NCI-H2196 treated with DMSO at 0.1 percent for 48 hours (cell line): ENCODE results near the gene CLCA2.

Experiments used
- DNase-seq: peaks from one replicate; lab custom pipeline; 2025; ENCODE audit not compliant: unreplicated experiment; lab: John Stamatoyannopoulos, UW

The CLCA2 gene

DNA sequence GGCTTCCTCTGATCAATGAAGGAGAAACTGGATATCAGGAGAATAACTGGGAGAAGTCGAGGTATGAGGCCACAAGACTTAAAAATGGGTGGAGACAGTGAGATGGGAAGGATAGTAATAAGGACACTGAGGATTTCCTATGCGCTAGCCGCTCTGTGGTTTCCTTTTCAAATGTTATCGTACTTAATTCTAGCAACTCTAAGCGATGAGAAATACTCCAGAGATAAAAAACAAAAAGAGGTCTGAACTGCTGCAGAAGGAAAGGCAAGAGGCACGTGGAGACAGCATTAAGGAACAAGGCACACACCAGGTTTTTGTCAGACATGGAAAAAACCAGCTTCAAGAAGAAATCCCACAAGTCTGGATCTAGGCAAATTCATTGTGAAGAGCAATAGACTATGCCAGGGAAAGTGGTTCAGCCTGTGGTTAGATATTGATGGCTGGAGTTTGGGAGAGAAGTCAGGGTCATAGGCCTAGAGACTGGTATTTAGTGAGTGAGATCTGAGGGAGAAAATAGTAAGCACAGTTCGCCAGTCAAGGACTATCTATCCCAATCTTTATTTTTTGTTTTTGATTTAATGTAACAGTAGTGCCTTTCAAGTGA, 5.3 kb downstream of the CLCA2 start:
- no peak for DNase-seq

DNA sequence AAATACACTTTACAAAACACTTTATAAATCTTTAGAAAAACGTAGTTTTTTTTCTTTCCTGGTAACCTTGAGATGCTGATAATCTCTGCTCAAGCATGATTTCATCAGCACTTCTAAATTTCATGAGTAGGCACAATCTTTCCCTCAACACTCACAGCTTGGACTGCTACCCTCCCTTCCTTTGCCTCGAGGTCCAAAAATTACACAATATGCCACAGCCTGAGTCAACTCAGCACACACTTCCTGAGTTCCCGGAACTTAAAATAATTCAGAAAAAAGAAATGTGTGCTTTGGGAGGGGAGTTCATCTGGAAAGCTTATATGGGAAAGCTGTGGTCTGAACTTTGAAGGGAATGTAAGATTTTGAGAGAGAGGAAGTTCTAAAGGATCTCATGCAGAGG, 5.9 kb downstream of the CLCA2 start:
- no peak for DNase-seq

DNA sequence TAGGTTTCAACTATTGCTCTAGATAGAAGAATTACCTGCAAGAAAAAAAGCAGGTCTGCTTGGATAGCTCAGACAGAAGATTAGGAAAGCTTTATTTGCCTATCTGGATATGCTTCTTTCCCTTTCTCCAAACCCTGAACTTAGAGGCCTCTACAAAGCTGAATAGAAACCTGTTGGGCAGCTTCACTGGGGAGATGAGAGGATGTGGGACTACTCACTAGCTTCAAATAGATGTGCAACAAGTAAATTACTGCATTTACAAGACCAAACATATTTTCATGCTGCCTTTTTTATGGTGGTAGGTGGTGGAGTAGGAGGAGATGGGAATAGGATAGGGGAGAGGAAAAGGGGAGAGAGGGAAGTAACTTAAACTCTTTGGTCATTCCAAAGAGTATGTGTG, 6.4 kb downstream of the CLCA2 start:
- no peak for DNase-seq

DNA sequence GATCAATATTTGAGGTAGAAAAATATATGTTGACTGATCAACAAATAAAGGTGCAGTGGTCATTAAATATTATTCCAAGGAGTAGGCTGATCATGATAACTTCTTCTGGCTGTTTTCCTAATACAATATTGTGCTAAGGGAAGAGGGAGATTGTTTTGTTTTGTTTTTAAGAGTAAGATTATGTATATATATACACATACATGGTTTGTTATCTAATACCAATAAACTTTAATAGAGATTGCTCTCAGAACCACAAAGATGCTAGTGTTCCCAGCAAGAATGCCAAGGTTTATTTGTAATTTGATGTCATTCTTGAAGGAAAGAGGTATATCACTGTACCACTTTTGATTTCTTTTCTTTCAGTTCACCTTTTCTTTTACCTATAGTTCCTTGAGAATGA, 10.1 kb downstream of the CLCA2 start:
- DNase-seq, result no peak

DNA sequence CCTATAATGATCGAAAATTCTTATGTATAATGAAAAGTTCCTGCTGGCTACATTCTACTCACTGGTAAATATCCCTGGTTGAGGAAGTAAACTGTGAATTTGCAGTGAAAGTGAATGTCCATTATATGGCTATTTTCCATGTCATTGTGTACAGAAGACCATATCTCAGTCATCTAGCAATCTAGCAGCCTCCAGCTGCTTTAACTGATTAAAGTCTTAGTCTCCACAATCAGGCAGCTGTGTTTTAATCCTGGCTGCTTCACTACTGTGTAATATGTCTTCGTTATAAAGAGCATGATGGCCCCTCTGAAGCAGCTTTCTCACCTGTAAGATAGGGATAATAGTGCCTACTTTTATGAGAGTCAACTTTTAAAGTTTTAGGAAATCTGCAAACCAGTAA, 11.4 kb downstream of the CLCA2 start:
- no peak for DNase-seq

DNA sequence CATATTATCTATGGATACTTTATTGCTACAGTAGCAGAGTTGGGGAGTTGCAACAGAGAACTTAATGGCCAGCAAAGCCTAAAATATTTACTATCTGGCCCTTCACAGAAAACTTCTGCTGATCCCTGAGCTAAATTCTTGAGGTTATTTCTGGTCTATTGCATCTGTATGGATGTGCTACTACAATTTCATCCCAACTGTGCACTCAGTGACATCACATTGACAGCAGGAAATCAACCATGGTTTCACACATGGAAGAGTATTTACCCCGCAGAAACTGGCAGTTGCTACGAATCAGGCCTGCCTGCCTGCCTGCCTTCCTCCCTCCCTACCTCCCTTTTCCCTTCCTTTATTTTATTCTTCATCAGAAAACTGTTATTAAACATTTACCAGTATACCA, 12.1 kb downstream of the CLCA2 start:
- DNase-seq, result no peak

DNA sequence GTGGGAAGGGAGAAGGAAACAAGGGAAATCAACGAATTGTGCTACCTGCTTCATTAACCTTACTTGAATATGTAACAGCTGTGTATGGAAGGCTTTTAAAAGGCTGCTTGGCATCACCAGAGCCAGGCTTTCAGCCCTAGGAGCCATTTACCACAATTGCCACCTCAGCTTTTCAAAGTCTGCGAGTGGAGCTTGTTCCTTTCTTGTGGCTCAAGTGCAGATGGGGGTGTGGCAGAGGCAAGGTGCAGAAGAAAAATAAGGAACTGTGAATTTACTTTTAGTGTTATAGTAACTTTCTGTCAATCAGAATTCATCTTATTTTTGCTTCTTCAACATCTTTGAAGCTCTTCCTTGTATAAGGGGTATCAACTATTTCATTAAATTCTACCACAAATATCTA, 17.6 kb downstream of the CLCA2 start:
- DNase-seq, result no peak

DNA sequence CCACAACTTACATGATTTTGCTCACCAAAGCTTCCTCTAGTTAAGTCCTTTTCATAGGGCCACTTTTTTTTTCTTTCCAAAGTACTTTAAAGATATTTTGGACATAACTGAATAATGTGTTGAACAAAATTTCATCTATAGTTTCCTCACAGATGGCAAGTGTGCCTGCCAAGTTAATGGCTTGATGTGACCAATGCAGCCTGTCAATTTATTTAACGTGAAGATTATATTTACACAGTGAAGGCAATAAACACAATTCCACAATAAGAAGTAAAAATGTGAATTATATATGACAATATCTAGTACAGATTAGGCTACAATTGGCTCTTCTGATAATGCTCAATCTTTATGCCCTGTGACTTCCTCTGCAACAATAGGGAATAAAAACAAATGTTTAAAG, 18.0 kb downstream of the CLCA2 start:
- DNase-seq, result no peak

DNA sequence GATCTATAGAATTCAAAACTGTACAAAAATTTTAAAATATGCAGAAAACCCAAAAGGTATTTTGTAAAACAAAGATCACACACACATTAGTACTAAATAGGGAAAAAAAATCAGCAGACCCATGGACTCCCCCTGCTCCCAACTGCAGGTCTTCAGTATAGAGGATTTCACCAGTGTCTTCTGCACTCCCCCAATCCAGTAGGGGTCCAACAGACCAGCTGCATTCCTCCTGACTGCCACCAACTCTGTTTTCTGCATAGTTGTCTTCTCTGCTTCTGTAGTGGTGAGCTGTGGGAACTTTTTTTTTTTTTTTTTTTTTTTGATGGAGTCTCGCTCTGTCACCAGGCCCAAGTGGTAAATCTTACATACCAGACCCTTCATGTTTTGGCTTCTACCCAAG, 21.9 kb downstream of the CLCA2 start:
- no peak for DNase-seq

DNA sequence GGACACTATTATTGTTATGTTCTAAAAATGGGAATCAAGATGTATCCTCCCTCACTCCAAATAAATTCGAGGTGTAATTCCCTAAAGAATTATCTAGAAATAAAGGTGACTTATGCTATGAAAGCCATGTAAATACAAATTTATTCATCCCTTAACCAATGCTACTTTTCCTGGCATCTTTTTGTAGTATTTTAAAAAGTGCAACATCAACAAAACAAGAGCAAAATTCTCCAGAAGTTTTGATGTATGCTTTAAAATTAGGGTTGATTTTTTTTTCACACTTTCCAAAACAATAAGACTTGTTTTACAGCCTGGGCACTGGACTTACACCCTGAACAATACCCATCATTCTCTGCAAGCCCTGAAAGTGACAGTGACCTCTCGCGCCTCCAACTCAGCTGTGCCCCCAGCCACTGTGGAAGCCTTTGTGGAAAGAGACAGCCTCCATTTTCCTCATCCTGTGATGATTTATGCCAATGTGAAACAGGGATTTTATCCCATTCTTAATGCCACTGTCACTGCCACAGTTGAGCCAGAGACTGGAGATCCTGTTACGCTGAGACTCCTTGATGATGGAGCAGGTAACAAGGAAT, 23.3 kb downstream of the CLCA2 start:
- no peak for DNase-seq

DNA sequence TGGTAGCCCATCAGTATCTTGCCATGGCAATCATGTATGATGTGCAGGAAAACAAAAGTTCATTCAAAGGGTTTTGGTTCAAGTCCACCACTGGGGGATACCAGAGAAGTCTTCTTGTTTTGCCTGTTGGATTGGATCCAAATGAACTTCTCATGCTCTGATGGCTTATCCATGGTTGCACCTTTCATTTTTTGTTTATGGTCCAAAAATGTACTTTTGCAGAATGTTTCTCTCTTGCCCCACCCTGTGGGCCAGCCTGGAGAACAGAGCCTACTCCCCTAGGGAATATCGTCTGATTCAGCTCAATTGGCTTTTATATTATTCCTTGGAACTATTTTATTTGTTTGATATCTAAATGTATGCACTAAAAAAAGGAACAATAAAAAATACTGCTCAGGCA, 24.7 kb downstream of the CLCA2 start:
- no peak for DNase-seq

DNA sequence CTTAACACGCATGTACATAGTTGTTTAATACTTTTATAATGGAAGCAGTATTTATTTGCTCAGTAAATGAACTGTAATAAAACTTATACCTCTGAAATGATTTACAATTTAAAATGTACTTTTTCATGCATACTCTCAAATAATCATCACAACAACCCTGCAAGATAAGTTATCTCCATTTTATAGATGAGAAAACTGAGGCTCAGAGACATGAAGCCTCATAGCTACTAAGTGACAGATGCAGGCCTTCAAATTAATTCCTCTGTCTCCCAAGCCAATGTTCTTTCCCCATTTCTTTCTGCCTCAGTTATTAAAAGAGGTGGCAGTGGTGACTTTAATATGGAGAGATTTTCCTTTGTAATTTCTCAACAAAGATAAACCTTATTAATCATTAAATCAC, 25.1 kb downstream of the CLCA2 start:
- DNase-seq, result no peak

DNA sequence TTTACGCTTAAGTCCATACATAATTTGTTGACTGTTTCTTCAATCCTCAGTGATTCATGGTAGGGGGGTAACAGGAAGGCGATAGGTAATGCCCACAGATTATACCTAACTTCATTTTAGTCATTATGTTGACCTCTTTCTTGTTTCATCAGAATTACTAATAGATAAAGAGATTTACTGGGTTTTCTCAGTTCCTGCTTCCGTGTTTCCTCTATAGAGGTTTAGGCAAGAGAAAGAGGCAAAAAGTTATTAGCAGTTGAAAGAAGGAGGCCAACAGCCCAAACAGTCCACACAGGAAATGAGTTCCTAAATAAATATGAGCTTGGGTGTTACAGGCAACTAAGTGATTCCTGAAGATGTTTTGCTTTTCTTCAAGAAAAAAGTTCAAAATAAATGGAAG, 26.9 kb downstream of the CLCA2 start:
- DNase-seq, result no peak

DNA sequence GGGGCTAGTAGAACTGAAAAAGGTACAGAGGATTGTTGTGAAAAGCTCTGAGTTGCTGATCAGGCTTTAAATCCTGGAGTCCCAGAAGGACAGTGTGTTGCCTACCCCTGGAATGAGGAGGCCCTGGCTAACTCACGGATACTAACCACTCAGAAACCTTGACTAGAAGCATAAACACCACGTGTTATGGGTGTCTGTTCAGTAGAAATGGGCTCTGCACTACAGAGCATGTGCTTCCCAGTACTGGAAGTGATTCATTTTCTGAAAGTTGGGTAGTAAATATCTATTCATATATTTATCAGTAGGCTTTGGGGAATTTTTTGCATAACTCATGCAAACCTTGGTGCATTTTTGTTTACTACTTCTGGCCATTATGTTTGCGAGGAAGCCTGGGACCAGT, 29.7 kb downstream of the CLCA2 start:
- DNase-seq, result no peak

DNA sequence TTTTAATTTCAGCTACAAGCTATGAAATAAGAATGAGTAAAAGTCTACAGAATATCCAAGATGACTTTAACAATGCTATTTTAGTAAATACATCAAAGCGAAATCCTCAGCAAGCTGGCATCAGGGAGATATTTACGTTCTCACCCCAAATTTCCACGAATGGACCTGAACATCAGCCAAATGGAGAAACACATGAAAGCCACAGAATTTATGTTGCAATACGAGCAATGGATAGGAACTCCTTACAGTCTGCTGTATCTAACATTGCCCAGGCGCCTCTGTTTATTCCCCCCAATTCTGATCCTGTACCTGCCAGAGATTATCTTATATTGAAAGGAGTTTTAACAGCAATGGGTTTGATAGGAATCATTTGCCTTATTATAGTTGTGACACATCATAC, 31.1 kb downstream of the CLCA2 start:
- no peak for DNase-seq

DNA sequence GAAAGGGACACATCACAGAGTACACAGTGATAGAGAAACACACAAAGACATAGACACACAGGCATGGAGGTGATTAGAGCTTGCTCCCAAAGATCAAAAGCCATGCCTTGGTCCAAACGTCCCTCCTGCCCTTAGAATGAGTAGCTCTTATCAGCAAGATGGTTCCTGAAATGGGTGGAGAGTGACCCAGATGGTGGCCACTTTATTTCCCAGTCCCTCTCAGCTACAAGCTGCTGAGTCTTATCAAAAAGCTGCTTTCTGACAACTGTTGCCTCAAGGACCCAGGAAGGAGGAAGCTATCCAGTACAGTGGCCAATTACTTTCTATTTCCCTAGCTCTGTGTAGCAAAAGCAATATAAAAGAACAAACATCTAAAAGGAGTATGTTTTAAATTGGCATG, 37.0 kb downstream of the CLCA2 start:
- DNase-seq, result no peak

DNA sequence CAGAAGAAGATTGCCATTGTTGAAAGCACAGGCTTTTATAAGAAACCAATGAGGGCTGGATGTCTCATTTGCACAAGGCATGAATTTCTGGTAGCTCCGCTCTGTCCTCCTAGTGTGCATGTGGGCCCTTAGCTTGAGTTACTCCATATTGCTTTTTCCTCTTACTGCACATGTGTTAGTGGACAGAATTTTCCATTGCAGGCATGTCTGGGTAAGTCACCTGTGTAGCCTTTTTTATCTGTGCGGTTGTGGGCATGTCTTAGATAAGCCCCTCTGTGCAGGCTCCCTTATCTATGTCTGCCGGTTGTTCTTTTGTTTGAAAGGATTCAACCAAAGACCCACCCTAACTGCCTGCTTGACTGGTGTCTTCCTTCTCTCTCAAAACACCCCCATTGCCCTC, 37.5 kb downstream of the CLCA2 start:
- no peak for DNase-seq

DNA sequence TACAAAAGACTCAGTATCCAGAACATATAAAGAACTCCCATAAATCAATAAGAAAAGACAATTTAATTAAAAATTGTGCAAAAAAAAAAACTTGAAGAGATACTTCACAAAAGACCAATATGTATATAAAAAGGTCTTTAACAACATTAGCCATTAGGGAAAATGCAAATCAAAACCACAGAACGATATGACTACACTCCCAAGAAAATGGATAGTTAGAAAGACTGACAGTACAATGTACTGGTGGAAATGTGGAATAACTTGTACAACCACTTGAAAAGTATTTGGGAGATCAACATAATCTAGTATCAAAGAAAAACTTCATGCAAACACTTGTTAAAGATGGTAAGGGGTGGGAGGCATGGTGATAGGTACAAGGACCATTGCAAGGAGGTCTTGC, 40.8 kb downstream of the CLCA2 start:
- no peak for DNase-seq

DNA sequence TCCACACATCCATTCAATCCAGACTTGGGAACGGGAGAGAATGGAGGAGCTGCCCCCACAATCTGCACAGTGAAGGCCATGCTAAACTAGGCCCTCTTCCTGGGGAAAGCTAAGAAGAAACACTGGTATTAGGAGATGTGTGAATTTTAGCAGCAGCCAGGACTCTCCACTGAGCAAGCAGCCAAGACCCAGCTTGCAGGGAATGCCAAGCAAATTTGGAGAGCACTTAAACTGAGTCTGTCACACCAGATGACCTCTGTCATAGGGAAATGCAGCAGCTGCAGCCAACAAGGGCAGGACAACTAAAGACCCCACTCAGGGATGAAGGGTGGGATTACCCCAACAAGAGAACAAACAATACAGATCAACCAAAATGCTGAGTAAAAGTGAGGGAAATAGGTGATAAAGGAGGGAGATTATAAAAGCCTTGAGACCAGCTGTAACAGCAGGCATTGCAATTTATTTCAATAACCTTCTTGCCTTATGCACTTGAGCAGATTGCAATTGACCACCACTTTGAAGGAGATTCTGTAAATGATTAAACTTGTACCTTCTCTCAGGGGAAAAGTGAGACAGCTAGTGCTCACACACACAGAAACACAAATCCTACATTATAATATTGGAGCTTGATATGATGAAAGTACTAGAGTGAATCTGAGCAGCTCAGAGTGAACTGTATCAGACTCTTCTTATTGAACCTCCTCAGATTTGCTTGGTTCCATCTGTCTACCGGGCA, 42.3 kb downstream of the CLCA2 start:
- no peak for DNase-seq

DNA sequence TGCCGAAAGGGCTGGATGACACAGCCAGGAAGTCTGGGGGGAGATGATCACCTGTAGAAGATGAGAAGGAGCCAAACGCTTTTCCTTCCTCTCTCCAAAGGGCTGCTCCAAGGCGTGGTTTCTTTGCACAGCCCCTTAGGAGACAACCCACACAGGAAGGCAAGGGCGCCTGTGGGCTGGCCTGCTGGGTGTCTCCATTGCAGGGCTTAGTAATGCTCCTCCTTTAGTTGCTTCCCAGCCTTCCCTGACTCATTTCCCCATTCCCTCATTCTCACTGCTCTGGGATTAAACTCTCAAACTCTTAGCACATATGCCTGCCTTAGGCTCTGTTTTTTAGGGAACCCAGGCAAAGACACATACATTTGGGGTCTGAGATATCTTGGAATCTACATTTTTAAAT, 43.0 kb downstream of the CLCA2 start:
- DNase-seq, result no peak

DNA sequence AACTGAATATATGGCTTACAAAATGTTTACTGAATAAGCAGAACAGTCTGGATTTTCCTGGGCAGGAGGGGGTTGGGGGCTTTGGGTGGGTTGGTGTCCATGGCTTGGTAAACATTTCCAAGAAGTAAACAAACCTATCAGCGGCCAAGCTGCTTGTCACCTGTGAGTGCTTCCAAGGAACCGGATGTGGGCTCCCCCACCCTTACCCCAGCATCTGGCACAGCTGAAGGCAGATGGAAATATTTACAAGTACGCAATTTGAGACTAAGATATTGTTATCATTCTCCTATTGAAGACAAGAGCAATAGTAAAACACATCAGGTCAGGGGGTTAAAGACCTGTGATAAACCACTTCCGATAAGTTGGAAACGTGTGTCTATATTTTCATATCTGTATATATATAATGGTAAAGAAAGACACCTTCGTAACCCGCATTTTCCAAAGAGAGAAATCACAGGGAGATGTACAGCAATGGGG, 44.6 kb downstream of the CLCA2 start, which contains the start of gene CLCA1:
CLCA1 (plus strand) TSS at position 427 of the 477 bp plus-strand sequence; CDS start at position 472, 45 bp downstream.
- no peak for DNase-seq

DNA sequence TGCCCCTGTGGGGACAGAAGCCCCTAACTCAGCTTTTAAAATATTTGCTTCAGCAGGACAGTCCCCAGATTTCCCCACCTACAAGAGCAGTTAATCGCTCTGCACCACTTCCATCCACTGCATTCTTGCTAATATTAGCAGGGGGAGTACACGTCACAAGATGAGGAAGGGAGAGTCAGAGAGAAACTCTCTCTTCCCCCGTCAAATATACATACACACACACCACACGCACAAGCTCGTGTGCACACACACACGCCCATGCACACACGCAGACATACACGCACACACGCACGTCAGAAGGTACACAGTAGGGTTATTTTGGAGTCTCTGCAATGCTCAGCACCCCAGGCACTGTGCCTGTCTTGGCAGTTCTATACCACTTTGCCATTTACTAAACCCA, 46.9 kb downstream of the CLCA2 start:
- no peak for DNase-seq

DNA sequence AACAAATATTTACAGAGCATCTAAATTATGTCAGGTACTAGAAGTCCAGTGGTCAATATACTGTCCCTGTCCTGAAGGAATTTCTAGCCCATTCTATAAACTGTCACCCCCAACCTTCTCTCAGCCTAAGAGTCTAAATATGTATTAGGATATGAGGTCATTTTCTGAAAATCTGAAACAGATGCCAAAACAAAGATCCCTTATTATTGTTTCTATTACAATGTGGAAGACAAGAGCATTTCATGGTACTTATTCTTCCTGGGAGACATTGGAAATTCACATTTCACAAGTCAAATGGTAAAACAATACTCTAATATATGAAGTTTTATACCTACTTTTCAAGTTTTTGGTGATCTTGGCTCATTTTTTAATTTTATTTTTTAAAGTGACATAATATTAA, 47.3 kb downstream of the CLCA2 start:
- no peak for DNase-seq
